ENCODE results near the gene RFFL. TPM values are rescaled to one million over a fixed set of nuclear protein-coding genes. Genes with fewer than 3 reads are reported as not detected.

The RFFL gene
- total and polyA plus RNA-seq, 9 of the 15 experiments (the other 6 are each of a cell fraction or from before 2014, with no cell fraction given), result 3.4 to 18.1 (median 12.8) TPM

- H4K20me1 ChIP-seq (replicated peaks; ENCODE audit: control insufficient read depth, insufficient read depth, low read length), result no peaks in the 10 kb centered on the region
- H3K27me3 ChIP-seq (ENCODE audit: control insufficient read depth in 2 of 2, insufficient read depth in 2 of 2, low read length in 2 of 2), result no peaks in the 10 kb centered on the region
- H3K27ac ChIP-seq (ENCODE audit: extremely low read depth, low read depth, low read length), result no peak overlapping the region
- H3K4me1 ChIP-seq (replicated peaks in 1 of 2; ENCODE audit: control insufficient read depth in 2 of 2, insufficient read depth in 2 of 2, low read length in 2 of 2), result no peaks in the 10 kb centered on the region
- no peak overlapping the region for H2AFZ ChIP-seq (ENCODE audit: low read depth, low read length)
- DNase-seq (ENCODE audit: extremely low read depth in 1 of 4, low spot score in 3 of 4) (no peak), FAIRE-seq (no peak), ATAC-seq (no peak)
- no TSS peak for BruUV-seq (replicated peaks)
- ChIA-PET POLR2A (no interaction called here), CTCF (ENCODE audit: low intra/inter-chr PET ratio) (interaction anchor here (0.7 kb wide), 1 partner anchor 20 kb away, joined by 4 read pairs; no protein-coding TSS in a partner anchor)
- H3K9me3 ChIP-seq (replicated peaks; ENCODE audit: control insufficient read depth, insufficient read depth, low read depth, low read length), result no peaks in the 10 kb centered on the region
- H3K4me2 ChIP-seq (ENCODE audit: insufficient read depth, low read length), result no peak overlapping the region
- TF ChIP-seq STAT5A (IDR thresholded peaks at IDR 0.05; ENCODE audit: borderline replicate concordance, low read length) (no peak), GTF2B (IDR thresholded peaks at IDR 0.05; ENCODE audit: extremely low read depth, insufficient read length) (no peak), SUPT5H (IDR thresholded peaks at IDR 0.05) (no peak), ZNF23 (CRISPR knock-in tag; IDR thresholded peaks at IDR 0.05) (no peak), ZNF445 (CRISPR knock-in tag; IDR thresholded peaks at IDR 0.05; ENCODE audit: low read depth) (no peak), SMARCB1 (IDR thresholded peaks at IDR 0.05; ENCODE audit: insufficient read length, low read depth) (no peak), HDAC6 (IDR thresholded peaks at IDR 0.05; ENCODE audit: low read depth, low read length) (no peak), KDM2B (CRISPR knock-in tag; IDR thresholded peaks at IDR 0.05) (no peak), ZBTB17 (CRISPR knock-in tag; IDR thresholded peaks at IDR 0.05) (no peak), MAZ (CRISPR knock-in tag; conservative IDR thresholded peaks at IDR 0.05 in 1 of 2, IDR thresholded peaks at IDR 0.05 in 1 of 2) (no peak), ZNF263 (CRISPR knock-in tag; IDR thresholded peaks at IDR 0.05; ENCODE audit: borderline replicate concordance) (no peak), ZNF655 (CRISPR knock-in tag; IDR thresholded peaks at IDR 0.05) (no peak), PTTG1 (tag; IDR thresholded peaks at IDR 0.05; ENCODE audit: low read depth) (no peak), POLR2B (IDR thresholded peaks at IDR 0.05; ENCODE audit: low read depth, partially characterized antibody) (no peak), HMGXB4 (CRISPR knock-in tag; IDR thresholded peaks at IDR 0.05) (no peak), NFYB (IDR thresholded peaks at IDR 0.05; ENCODE audit: extremely low read depth, insufficient read length) (no peak), ZNF75A (CRISPR knock-in tag; IDR thresholded peaks at IDR 0.05) (no peak), FOXK2 (conservative IDR thresholded peaks at IDR 0.05 in 1 of 2, IDR thresholded peaks at IDR 0.05 in 1 of 2; ENCODE audit: low read depth in 2 of 2) (no peak), ELK3 (CRISPR knock-in tag; IDR thresholded peaks at IDR 0.05) (no peak), HDAC1 (IDR thresholded peaks at IDR 0.05) (no peak)
- H3K9me1 ChIP-seq (ENCODE audit: control insufficient read depth, insufficient read depth, low read length), result no peaks in the 10 kb centered on the region
- no peak overlapping the region for H3K9ac ChIP-seq (ENCODE audit: insufficient read depth in 1 of 2, low read depth in 2 of 2, low read length in 2 of 2)
- H3K4me3 ChIP-seq, result no peak overlapping the region
- intact Hi-C loops (cut with micrococcal nuclease) (no loop called here), in situ Hi-C loops (cut with MboI) (no loop called here)
- H3K79me2 ChIP-seq (ENCODE audit: control insufficient read depth, insufficient read depth, low read length), result no peaks in the 10 kb centered on the region
- peaks cover 54% of the 10 kb centered on the region; the same call in 2 of the 3 replicates for H3K36me3 ChIP-seq (ENCODE audit: control insufficient read depth, insufficient read depth, low read length)
- WGBS (ENCODE audit: insufficient coverage, low coverage, missing lambda C conversion rate), result 85% methylated on average over 14 of the region's 14 CpGs
Measured at GRCh38 chr17:35101036-35101435, 37.5 kb upstream of the RFFL start.

All from K562 (cell line).